Glomerular visceral epithelial cell (primary cell): ENCODE results near the gene DPPA5.
"Not testable (repeated sequence)": the region's sequence is repeated elsewhere in the genome, so short reads cannot be mapped to it uniquely, and the experiment has no call there.

ENCODE experiments used
- DNase-seq: peaks from one replicate; pipeline ENCODE4 v3.0.0-alpha.2; 2016; ENCODE audit errors: extremely low spot score

The DPPA5 gene

GRCh38 chr6:73364121-73364520 is 10.0 kb upstream of the DPPA5 start:
- DNase-seq = no peak

DNA sequence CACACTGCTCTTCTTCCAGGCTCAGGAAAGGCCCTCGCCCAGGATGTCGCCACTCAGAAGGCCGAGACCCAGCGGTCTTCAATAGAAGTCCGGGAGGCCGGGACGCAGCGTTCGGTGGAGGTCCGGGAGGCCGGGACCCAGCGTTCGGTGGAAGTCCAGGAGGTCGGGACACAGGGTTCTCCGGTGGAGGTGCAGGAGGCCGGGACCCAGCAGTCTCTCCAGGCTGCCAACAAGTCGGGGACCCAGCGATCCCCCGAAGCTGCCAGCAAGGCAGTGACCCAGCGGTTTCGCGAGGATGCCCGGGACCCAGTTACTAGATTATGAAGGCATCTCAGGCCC is 9.4 kb upstream of the DPPA5 start:
- DNase-seq = no peak

- no peak for DNase-seq
These were observed 8.9 kb upstream of the DPPA5 start for GRCh38 chr6:73362869-73363536.

DNA sequence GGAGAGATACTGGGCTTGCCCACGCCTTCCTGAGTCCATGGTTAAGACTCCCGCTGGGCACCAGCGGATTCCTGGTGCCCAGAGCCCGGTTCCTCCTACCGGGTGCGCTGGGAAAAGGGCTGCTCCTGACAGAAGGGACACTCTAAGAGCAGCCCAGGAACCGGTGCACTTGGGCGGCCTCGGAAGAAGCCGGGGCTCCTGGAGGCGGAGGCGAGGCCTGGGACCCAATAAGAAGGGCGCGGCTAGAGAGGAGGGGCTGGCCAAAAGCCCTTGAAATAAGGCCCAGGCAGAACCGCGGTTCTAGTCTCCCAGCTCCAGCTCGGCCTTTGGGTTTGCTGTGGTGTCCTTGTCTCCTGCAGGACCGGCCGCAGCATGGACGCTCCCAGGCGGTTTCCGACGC is 8.3 kb upstream of the DPPA5 start, which contains the start of gene KHDC3L:
Gene KHDC3L, plus strand, starts transcription at position 301 of the 400 bp plus-strand sequence. Its CDS starts 72 bp downstream, at position 373.
- DNase-seq = no peak

- DNase-seq = no peak
These were observed 4.8 kb downstream of the DPPA5 start for GRCh38 chr6:73349311-73349710.

DNA sequence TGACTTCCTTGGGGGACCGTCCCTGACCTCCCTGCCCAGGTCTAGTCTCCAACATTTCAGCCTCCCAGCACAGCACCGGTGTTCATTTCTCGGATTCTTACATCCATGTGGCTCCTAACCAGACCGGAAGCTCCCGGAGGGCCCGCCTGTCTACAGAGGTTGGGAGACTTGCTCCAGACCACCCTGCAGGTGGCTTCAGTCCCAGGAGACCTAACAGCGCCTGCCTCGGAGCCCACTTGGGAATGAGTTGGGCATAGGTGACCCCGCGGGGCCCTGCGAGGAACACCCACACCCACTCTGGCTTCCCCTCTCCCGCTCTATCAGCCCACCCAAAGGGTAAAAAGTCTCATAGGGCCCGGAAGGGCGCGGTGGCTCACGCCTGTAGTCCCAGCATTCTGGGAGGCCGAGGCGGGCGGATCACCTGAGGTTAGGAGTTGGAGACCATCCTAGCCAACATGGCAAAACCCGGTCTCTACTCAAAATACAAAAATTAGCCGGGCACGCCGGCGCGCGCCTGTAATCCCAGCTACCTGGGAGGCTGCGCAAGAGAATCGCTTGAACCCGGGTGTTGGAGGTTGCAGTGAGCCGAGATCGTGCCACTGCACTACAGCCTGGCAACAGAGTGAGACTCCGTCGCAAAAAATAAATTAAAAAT is 5.4 kb downstream of the DPPA5 start:
- DNase-seq = no peak

DNA sequence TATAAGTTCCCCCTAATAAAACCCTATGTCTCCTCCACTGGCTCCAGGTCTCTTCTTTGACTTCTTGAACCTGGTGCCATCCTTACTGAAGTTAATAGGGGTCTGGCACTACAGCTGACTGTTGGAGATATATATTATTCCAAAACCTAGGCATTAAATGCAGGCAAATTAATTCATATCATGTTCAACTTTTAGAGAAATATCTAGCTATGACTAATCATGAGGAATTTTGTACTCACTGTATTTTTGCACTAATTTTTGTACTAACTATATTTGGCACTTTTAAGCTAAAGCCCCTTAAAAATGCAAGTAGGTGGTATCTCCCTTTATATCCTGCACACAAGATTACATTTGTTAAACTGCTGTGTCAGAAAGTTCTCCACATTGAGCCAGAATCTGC is 10.9 kb downstream of the DPPA5 start:
- no peak for DNase-seq

DNA sequence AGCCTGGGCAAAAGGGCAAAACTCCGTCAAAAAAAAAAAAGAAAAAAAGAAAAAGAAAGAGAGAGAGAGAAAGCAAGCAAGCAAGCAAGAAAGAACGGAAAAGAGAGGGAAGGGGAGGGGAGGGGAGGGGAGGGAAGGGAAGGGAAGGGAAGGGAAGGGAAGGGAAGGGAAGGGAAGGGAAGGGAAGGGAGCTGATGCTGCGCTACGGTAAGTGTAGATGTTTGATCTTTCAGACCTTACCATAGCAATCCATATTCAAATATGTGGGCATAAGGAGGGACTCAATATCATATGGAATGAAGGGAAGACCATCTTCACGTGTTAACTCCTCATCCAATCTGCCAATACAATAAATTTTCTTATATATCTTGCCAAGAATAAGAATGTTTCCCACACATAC is 11.9 kb downstream of the DPPA5 start:
- DNase-seq = no peak

- DNase-seq = no peak
These were observed 12.7 kb downstream of the DPPA5 start for GRCh38 chr6:73341335-73341734.

GRCh38 chr6:73340048-73340447 is 14.0 kb downstream of the DPPA5 start:
- peak; percentile 31 for DNase-seq

DNA sequence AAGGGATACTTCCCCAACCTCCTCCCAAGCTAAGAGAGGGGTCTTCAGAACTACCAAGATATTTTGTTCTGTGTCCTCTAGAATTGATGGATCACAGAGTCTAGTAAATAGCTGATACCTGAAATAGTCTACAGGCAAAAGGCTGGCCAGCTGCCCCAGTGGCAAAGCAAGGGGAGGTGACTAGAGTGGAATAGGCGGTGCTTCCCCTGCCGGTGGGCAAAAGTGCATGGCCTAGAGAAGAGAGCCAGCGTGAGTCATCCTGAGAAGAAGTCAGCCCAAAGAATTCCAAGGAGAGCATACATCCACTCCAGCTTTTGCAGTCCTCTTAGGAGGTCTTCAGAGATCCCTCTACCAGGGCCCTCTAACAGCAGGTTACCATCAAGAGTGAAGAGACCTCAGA is 14.7 kb downstream of the DPPA5 start:
- DNase-seq = peak; percentile 23

DNA sequence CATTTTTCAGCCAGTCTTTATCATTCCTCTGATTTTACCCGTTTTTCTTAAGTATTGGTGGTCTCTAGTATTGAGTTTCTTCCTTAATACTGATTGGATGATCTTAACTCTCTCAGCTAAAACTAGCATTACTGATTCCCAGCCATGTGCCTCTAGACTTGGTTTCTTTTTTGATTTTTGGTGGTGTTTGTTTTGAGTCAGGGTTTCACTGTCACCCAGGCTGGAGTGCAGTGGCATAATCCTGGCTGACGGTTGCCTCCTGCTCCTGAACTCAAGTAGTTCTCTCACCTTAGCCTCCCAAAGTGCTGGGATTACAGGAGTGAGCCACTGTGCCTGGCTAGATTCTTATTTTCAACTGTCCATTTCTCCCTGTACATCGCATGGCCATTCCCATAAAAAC is 24.9 kb downstream of the DPPA5 start:
- DNase-seq = no peak

DNA sequence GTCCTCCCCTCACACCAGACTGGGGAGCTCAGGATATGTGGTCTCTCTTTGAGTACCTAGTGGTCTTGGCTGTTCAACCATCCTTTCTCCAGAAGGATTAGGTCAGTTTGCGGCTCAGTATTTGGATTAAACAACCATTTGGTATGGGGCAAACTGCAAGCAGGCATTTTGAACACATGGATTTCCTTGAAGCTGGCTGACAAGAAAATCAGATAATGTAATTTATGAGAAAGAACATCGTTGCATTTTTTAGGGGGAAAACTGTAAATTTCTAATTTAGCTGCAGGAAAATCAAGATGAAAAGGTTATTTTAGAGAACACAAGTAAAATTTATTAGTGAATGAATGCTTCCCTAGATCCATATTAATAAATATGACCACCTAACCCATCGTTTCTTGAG is 25.3 kb downstream of the DPPA5 start:
- no peak for DNase-seq

GRCh38 chr6:73325656-73326055 is 28.4 kb downstream of the DPPA5 start:
- peak; percentile 54 for DNase-seq

DNA sequence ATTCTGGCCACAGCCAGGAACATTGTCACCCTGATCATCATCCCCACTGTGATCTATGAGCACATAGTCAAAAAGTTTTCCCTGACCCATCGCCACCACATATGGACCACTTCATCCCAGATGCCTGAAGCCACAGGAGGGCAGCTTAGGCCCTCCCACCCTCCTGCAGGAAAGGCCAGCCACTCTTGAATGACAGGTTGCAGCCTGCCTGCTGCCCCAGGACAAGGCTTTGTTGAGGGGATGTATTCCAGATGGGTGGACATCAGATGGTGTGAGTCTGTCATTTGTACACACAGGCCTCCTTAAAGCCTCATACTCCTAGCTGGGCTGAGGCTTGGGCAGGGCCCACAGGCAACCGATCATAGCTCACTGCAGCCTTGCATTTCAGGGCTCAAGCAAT is 30.8 kb downstream of the DPPA5 start:
- no peak for DNase-seq

DNA sequence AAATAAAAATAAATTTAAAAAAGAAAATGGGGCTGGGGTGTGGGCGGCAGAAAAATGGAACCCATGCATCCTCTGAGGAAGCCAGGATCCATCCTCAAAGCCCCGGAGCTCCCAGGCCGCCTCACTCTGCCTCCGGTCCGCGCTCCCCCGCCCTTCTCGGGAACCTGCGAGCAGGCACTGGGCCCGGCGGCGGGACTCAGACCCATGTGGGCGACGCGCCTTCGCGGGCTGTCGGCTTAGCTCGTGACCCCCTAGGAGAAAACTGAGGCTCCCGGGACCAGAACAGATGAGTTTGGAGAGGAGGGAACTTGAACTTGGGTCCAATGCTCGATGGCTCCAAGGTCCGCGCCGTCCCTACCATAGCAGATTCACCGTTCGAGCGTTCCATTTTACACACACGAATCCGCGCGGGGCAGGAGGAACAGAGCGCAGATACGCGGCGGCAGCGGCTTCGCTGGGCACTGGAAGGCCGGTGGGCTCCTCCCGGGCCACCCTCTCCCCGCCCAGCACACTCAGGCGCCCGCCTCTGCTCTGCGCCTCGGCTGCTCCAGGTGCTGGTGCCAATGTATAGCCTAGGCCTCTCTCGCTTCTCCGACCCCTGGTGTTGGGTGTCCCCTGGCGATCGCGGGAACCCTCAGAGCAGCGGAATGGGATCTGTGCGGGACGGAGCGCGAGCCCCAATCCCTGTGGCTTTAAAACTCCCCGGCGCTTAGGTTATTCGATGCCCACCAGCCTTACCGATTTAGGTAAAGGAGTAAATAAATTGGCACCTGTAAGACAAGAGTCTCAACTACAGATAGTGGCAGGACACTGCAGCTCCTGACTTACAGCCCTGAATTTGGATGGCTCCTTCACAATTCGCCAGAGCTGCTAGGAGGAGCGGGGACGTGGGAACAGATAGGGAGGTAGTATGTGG is 39.2 kb downstream of the DPPA5 start:
- no peak for DNase-seq

DNA sequence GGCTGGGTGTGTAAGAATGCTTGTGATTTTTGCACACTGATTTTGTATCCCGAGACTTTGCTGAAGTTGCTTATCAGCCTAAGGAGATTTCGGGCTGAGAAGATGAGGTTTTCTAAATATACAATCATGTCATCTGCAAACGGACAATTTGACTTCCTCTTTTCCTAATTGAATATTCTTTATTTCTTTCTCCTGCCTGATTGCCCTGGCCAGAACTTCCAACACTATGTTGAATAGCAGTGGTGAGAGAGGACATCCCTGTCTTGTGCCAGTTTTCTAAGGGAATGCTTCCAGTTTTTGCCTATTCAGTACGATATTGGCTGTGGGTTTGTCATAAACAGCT is 43.6 kb downstream of the DPPA5 start:
- DNase-seq = not testable (repeated sequence)

- peak; percentile 73 for DNase-seq
These were observed 44.1 kb downstream of the DPPA5 start for GRCh38 chr6:73309785-73310502.

- no peak for DNase-seq
These were observed 44.6 kb downstream of the DPPA5 start for GRCh38 chr6:73309535-73309784.

GRCh38 chr6:73308712-73309534 is 45.2 kb downstream of the DPPA5 start:
- DNase-seq = peak; percentile 39

DNA sequence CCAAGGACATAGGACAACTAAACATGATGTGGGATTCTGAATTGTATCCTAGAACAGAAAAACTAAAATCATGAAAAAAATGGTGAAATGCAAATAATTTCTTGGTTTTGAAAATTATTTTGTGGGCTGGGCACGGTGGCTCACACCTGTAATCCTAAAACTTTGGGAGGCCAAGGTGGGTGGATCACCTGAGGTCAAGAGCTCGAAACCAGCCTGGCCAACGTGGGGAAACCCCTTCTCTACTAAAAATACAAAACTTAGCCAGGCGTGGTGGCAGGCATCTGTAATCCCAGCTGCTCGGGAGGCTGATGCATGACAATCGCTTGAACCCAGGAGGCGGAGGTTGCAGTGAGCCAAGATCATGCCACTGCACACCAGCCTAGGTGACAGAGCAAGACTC is 50.3 kb downstream of the DPPA5 start:
- not testable (repeated sequence) for DNase-seq
